ENCODE data around the gene BACH2.

GRCh38 chr6:89934685-89935366 lies 361.8 kb downstream of the BACH2 start:
- no peak for TF ChIP-seq TAF1 (IDR thresholded peaks at IDR 0.05; ENCODE audit: borderline replicate concordance, low read depth, low read length)
- TF ChIP-seq CHD2 (IDR thresholded peaks at IDR 0.05; ENCODE audit: low read length, partially characterized antibody) = no peak
- no peak for TF ChIP-seq GATA2 (CRISPR knock-in tag; IDR thresholded peaks at IDR 0.05)
- no peak for TF ChIP-seq CTCF (IDR thresholded peaks at IDR 0.05)
- no peak for TF ChIP-seq RAD21 (IDR thresholded peaks at IDR 0.05; ENCODE audit: low read length)

Measured in SK-N-SH (cell line).